ENCODE data around the gene RPAP3. TPM values are rescaled to one million over a fixed set of nuclear protein-coding genes. Genes with fewer than 3 reads are reported as not detected.
"Not testable (repeated sequence)": the region's sequence is repeated elsewhere in the genome, so short reads cannot be mapped to it uniquely, and the experiment has no call there.

The RPAP3 gene
- total RNA-seq, 1 experiment from 2014 or later = 47.2 TPM

GRCh38 chr12:47636908-47637780, 68.7 kb downstream of the RPAP3 start:
- H3K9me3 ChIP-seq (ENCODE audit: low read length) = peaks cover 4% of the 10 kb centered on the region; the same call in 1 of the 2 replicates
- no peaks in the 10 kb centered on the region for H4K20me1 ChIP-seq (ENCODE audit: insufficient read depth, low read depth, low read length)
- H2AFZ ChIP-seq (ENCODE audit: low read length) = no peak overlapping the region
- H3K4me2 ChIP-seq (ENCODE audit: low read depth, low read length, poor library complexity, severe bottlenecking) = no peak overlapping the region
- peaks cover 27% of the 10 kb centered on the region for H3K79me2 ChIP-seq (ENCODE audit: low read length)
- H3K9me2 ChIP-seq (replicated peaks; ENCODE audit: insufficient read depth, low read length) = no peaks in the 10 kb centered on the region
- peak; percentile 75 for DNase-seq
- no peaks in the 10 kb centered on the region for H3K27me3 ChIP-seq (ENCODE audit: low read length)
- H3K9ac ChIP-seq (ENCODE audit: low read length) = no peak overlapping the region
- H3K4me3 ChIP-seq (ENCODE audit: low read length) = no peak overlapping the region
- no peaks in the 10 kb centered on the region for H3K4me1 ChIP-seq (ENCODE audit: low read length)
- H3K27ac ChIP-seq (ENCODE audit: low read length) = no peak overlapping the region
- H3K36me3 ChIP-seq (ENCODE audit: insufficient read depth, low read length) = peaks cover 27% of the 10 kb centered on the region

GRCh38 chr12:47635770-47636169, 70.1 kb downstream of the RPAP3 start:
- not testable (repeated sequence) for H4K20me1 ChIP-seq (ENCODE audit: insufficient read depth, low read depth, low read length); H3K27me3 ChIP-seq (ENCODE audit: low read length); H3K9ac ChIP-seq (ENCODE audit: low read length); H3K9me3 ChIP-seq (ENCODE audit: low read length); H3K4me3 ChIP-seq (ENCODE audit: low read length); H3K27ac ChIP-seq (ENCODE audit: low read length); H3K4me1 ChIP-seq (ENCODE audit: low read length); H2AFZ ChIP-seq (ENCODE audit: low read length); H3K9me2 ChIP-seq (replicated peaks; ENCODE audit: insufficient read depth, low read length); H3K4me2 ChIP-seq (ENCODE audit: low read depth, low read length, poor library complexity, severe bottlenecking); DNase-seq
- Histone ChIP-seq H3K79me2 (ENCODE audit: low read length) (peaks cover 25% of the 10 kb centered on the region; the same call in 1 of the 2 replicates), H3K36me3 (ENCODE audit: insufficient read depth, low read length) (peaks cover 36% of the 10 kb centered on the region)

DNA sequence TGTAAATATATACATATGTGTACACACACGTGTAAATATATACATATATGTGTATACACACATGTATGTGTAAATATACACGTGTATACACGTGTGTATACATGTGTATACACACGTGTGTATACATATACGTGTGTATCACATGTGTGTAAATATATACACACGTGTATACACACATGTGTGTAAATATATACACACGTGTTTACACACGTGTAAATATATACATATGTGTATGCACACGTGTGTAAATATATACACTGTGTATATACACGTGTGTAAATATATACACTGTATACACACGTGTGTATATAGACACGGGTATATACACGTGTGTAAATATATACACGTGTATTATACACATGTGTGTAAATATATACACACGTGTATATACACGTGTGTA, 71.7 kb downstream of the RPAP3 start:
- H2AFZ ChIP-seq (ENCODE audit: low read length) = no peak overlapping the region
- no peaks in the 10 kb centered on the region for H3K27me3 ChIP-seq (ENCODE audit: low read length)
- H3K4me1 ChIP-seq (ENCODE audit: low read length) = no peaks in the 10 kb centered on the region
- no peak overlapping the region for H3K4me2 ChIP-seq (ENCODE audit: low read depth, low read length, poor library complexity, severe bottlenecking)
- H3K36me3 ChIP-seq (ENCODE audit: insufficient read depth, low read length) = peaks cover 30% of the 10 kb centered on the region
- no peak for DNase-seq
- no peaks in the 10 kb centered on the region for H4K20me1 ChIP-seq (ENCODE audit: insufficient read depth, low read depth, low read length)
- peaks cover 4% of the 10 kb centered on the region; the same call in 1 of the 2 replicates for H3K9me3 ChIP-seq (ENCODE audit: low read length)
- peaks cover 11% of the 10 kb centered on the region for H3K79me2 ChIP-seq (ENCODE audit: low read length)
- no peaks in the 10 kb centered on the region for H3K9me2 ChIP-seq (replicated peaks; ENCODE audit: insufficient read depth, low read length)
- H3K4me3 ChIP-seq (ENCODE audit: low read length) = no peak overlapping the region
- H3K27ac ChIP-seq (ENCODE audit: low read length) = no peak overlapping the region
- H3K9ac ChIP-seq (ENCODE audit: low read length) = no peak overlapping the region

GRCh38 chr12:47621960-47622359, 83.9 kb downstream of the RPAP3 start:
- DNase-seq = no peak
- no peak overlapping the region for H3K4me3 ChIP-seq (ENCODE audit: low read length)
- no peaks in the 10 kb centered on the region for H3K9me3 ChIP-seq (ENCODE audit: low read length)
- no peaks in the 10 kb centered on the region for H4K20me1 ChIP-seq (ENCODE audit: insufficient read depth, low read depth, low read length)
- H3K4me1 ChIP-seq (ENCODE audit: low read length) = peaks cover 20% of the 10 kb centered on the region
- no peaks in the 10 kb centered on the region for H3K27me3 ChIP-seq (ENCODE audit: low read length)
- H3K9me2 ChIP-seq (replicated peaks; ENCODE audit: insufficient read depth, low read length) = no peaks in the 10 kb centered on the region
- H3K36me3 ChIP-seq (ENCODE audit: insufficient read depth, low read length) = peaks cover 8% of the 10 kb centered on the region; the same call in 1 of the 2 replicates
- no peak overlapping the region for H3K9ac ChIP-seq (ENCODE audit: low read length)
- H3K79me2 ChIP-seq (ENCODE audit: low read length) = peaks cover 20% of the 10 kb centered on the region
- no peak overlapping the region for H3K4me2 ChIP-seq (ENCODE audit: low read depth, low read length, poor library complexity, severe bottlenecking)
- no peak overlapping the region; the same call in 1 of the 2 replicates for H3K27ac ChIP-seq (ENCODE audit: low read length)
- H2AFZ ChIP-seq (ENCODE audit: low read length) = no peak overlapping the region

- Histone ChIP-seq H3K9ac (ENCODE audit: low read length) (no peak overlapping the region), H3K4me2 (ENCODE audit: low read depth, low read length, poor library complexity, severe bottlenecking) (no peak overlapping the region), H3K9me2 (replicated peaks; ENCODE audit: insufficient read depth, low read length) (no peaks in the 10 kb centered on the region), H3K27me3 (ENCODE audit: low read length) (no peaks in the 10 kb centered on the region), H3K27ac (ENCODE audit: low read length) (no peak overlapping the region), H3K4me3 (ENCODE audit: low read length) (no peak overlapping the region), H3K79me2 (ENCODE audit: low read length) (0 out of 2 replicates have a peak, but pooled peaks cover 5% of the 10 kb centered on the region), H3K4me1 (ENCODE audit: low read length) (peaks cover 6% of the 10 kb centered on the region), H3K36me3 (ENCODE audit: insufficient read depth, low read length) (peaks cover 18% of the 10 kb centered on the region), H4K20me1 (ENCODE audit: insufficient read depth, low read depth, low read length) (no peaks in the 10 kb centered on the region), H2AFZ (ENCODE audit: low read length) (no peak overlapping the region), H3K9me3 (ENCODE audit: low read length) (no peaks in the 10 kb centered on the region; the same call in 1 of the 2 replicates)
- DNase-seq = no peak
Observed at GRCh38 chr12:47617476-47617875, 88.4 kb downstream of the RPAP3 start.

DNA sequence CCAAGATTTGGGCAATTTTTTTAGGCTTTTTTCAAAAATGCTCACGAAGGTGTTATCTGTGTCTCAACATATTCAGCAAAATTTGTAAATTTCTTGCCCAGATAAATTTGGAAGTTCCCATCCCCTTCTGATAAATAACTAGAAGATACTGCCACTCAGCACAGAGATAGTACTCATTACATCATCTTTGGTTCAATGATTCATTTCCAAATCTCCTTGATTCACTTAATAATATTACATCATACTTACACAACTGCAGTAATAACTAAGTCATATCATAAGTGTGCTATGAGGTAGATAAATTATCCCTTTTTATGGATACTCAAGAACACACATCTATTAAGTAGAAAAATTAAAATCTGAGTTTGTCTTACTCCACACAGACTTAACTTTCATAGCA, 89.4 kb downstream of the RPAP3 start:
- H2AFZ ChIP-seq (ENCODE audit: low read length) = no peak overlapping the region

GRCh38 chr12:47615711-47616110, 90.1 kb downstream of the RPAP3 start:
- no peaks in the 10 kb centered on the region for H3K79me2 ChIP-seq (ENCODE audit: low read length)
- H3K9me3 ChIP-seq (ENCODE audit: low read length) = no peaks in the 10 kb centered on the region; the same call in 1 of the 2 replicates
- no peak overlapping the region for H3K4me2 ChIP-seq (ENCODE audit: low read depth, low read length, poor library complexity, severe bottlenecking)
- no peak overlapping the region for H3K27ac ChIP-seq (ENCODE audit: low read length)
- H4K20me1 ChIP-seq (ENCODE audit: insufficient read depth, low read depth, low read length) = no peaks in the 10 kb centered on the region
- no peak overlapping the region for H3K9ac ChIP-seq (ENCODE audit: low read length)
- no peak for DNase-seq
- H3K9me2 ChIP-seq (replicated peaks; ENCODE audit: insufficient read depth, low read length) = no peaks in the 10 kb centered on the region
- no peaks in the 10 kb centered on the region for H3K27me3 ChIP-seq (ENCODE audit: low read length)
- no peaks in the 10 kb centered on the region for H3K4me1 ChIP-seq (ENCODE audit: low read length)
- peaks cover 14% of the 10 kb centered on the region; the same call in 1 of the 2 replicates for H3K36me3 ChIP-seq (ENCODE audit: insufficient read depth, low read length)
- H2AFZ ChIP-seq (ENCODE audit: low read length) = no peak overlapping the region
- H3K4me3 ChIP-seq (ENCODE audit: low read length) = no peak overlapping the region

More for the DNA sequence above, 89.4 kb downstream of the RPAP3 start:
- H3K9me2 ChIP-seq (replicated peaks; ENCODE audit: insufficient read depth, low read length) = no peaks in the 10 kb centered on the region
- no peaks in the 10 kb centered on the region for H3K27me3 ChIP-seq (ENCODE audit: low read length)
- no peaks in the 10 kb centered on the region for H3K4me1 ChIP-seq (ENCODE audit: low read length)
- H3K9ac ChIP-seq (ENCODE audit: low read length) = no peak overlapping the region
- H3K27ac ChIP-seq (ENCODE audit: low read length) = no peak overlapping the region
- no peaks in the 10 kb centered on the region; the same call in 1 of the 2 replicates for H3K9me3 ChIP-seq (ENCODE audit: low read length)
- H4K20me1 ChIP-seq (ENCODE audit: insufficient read depth, low read depth, low read length) = no peaks in the 10 kb centered on the region
- H3K79me2 ChIP-seq (ENCODE audit: low read length) = no peaks in the 10 kb centered on the region
- no peak overlapping the region for H3K4me3 ChIP-seq (ENCODE audit: low read length)
- no peak overlapping the region for H3K4me2 ChIP-seq (ENCODE audit: low read depth, low read length, poor library complexity, severe bottlenecking)
- peaks cover 14% of the 10 kb centered on the region; the same call in 1 of the 2 replicates for H3K36me3 ChIP-seq (ENCODE audit: insufficient read depth, low read length)
- no peak for DNase-seq

DNA sequence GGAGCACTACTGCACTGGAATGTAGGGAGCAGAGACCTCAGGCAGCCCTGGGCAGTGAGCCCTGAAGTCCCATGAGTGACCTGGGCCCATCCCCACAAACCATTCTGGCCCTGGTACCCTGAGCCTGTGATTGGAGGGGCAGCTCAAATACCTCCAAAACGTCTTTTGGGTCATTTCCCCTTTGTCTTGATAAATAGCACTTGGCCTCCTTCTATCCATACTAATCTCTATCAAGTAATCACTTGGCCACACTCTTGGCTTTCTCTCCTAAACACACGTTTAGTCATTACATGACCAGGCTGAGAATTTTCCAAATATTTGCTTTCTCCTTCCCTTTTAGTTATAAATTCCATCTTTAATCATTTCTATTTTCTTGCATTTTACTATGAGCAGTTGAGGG, 91.3 kb downstream of the RPAP3 start:
- no peak overlapping the region for H3K4me3 ChIP-seq (ENCODE audit: low read length)
- H3K79me2 ChIP-seq (ENCODE audit: low read length) = no peaks in the 10 kb centered on the region
- DNase-seq = no peak
- H3K4me1 ChIP-seq (ENCODE audit: low read length) = peaks cover 6% of the 10 kb centered on the region
- no peak overlapping the region for H3K4me2 ChIP-seq (ENCODE audit: low read depth, low read length, poor library complexity, severe bottlenecking)
- peaks cover 14% of the 10 kb centered on the region; the same call in 1 of the 2 replicates for H3K36me3 ChIP-seq (ENCODE audit: insufficient read depth, low read length)
- H3K27ac ChIP-seq (ENCODE audit: low read length) = no peak overlapping the region
- H3K27me3 ChIP-seq (ENCODE audit: low read length) = no peaks in the 10 kb centered on the region
- H2AFZ ChIP-seq (ENCODE audit: low read length) = no peak overlapping the region
- no peaks in the 10 kb centered on the region for H4K20me1 ChIP-seq (ENCODE audit: insufficient read depth, low read depth, low read length)
- H3K9me2 ChIP-seq (replicated peaks; ENCODE audit: insufficient read depth, low read length) = no peaks in the 10 kb centered on the region
- H3K9ac ChIP-seq (ENCODE audit: low read length) = no peak overlapping the region
- no peaks in the 10 kb centered on the region; the same call in 1 of the 2 replicates for H3K9me3 ChIP-seq (ENCODE audit: low read length)

Measured in Karpas-422 (cell line).